HCT116 (cell line): Measurements from ENCODE around the gene TEX2. TPM values are rescaled to one million over a fixed set of nuclear protein-coding genes. Genes with fewer than 3 reads are reported as not detected.

Experiments
- ATAC-seq: fragments of 200-7000 bp; cut with Tn5 transposase; 2 replicates; pipeline ENCODE4 v1.9.1; 2020; ENCODE audit warnings: mild to moderate bottlenecking, moderate library complexity
- BruUV-seq: library from RNA; stranded (reverse); fragments of 400-500 nt; replicated peaks from 2 replicates; lab custom pipeline; 2021; lab: Mats Ljungman, UMichigan
- CTCF ChIA-PET: fragments of 300-600 bp; sonication (Branson Sonifier 250); formaldehyde crosslinking; loops from one replicate; lab custom pipeline; 2021; ENCODE audit warnings: antibody characterized with exemption; lab: Charles Lee
- POLR2A ChIA-PET: fragments of 300-600, 350-600 bp; sonication (Branson Sonifier 250); formaldehyde crosslinking; loops from one replicate; lab custom pipeline; 2021; ENCODE audit warnings: antibody characterized with exemption; lab: Charles Lee
- RAD21 ChIA-PET, 2 experiments: fragments of 300-600 bp; sonication (Branson Sonifier 250); formaldehyde crosslinking; loops; one replicate each; lab custom pipeline; 2023; ENCODE audit warnings: low total read pairs in 2 of 2; ENCODE audit not compliant: uncharacterized antibody in 2 of 2, unreplicated experiment in 2 of 2, low non-redundant PET in 1 of 2; lab: Charles Lee
- DNase-seq: peaks from one replicate; pipeline ENCODE4 v3.0.0-alpha.2; 2010; ENCODE audit warnings: low read depth, low spot score
- H2AFZ ChIP-seq: fragments of 200-600 bp; shearing (Covaris generic), sonication (generic); 2 replicates; pipeline ENCODE4 v1.6.1; 2017; ENCODE audit warnings: low read depth, mixed run types, mixed read lengths, antibody characterized with exemption, low read length; ENCODE audit not compliant: poor library complexity, severe bottlenecking
- H3K27ac ChIP-seq: 2 replicates; pipeline ENCODE4 v1.5.1; 2012; ENCODE audit warnings: low read depth, low read length
- H3K27me3 ChIP-seq: fragments of 200-600 bp; sonication (generic); 2 replicates; pipeline ENCODE4 v1.6.1; 2016; ENCODE audit warnings: mixed run types, low read length, mixed read lengths; ENCODE audit not compliant: insufficient read depth
- H3K36me3 ChIP-seq, 2 experiments: fragments of 200-500 bp in 1 of 2; fragments of 200-600 bp in 1 of 2; sonication (Bioruptor generic) in 1 of 2; sonication (generic) in 1 of 2; 2 replicates each; pipeline versions ENCODE4 v1.5.1 to v1.6.1; 2014 to 2016; ENCODE audit warnings: low read length in 2 of 2, inconsistent platforms in 1 of 2, mixed read lengths in 1 of 2, mixed run types in 1 of 2; ENCODE audit not compliant: insufficient read depth in 2 of 2, control insufficient read depth in 1 of 2
- H3K4me1 ChIP-seq, 2 experiments: fragments of 200-600 bp in 1 of 2; sonication (generic) in 1 of 2; 2 replicates each; pipeline versions ENCODE4 v1.5.1 to v1.6.1; 2012 to 2017; ENCODE audit warnings: low read length in 2 of 2, inconsistent platforms in 1 of 2, mild to moderate bottlenecking in 1 of 2, mixed read lengths in 1 of 2, mixed run types in 1 of 2, moderate library complexity in 1 of 2; ENCODE audit not compliant: insufficient read depth in 2 of 2, control insufficient read depth in 1 of 2
- H3K4me2 ChIP-seq: fragments of 200-600 bp; sonication (generic); 2 replicates; pipeline ENCODE4 v1.6.1; 2017; ENCODE audit warnings: mixed run types, low read length, mixed read lengths
- H3K4me3 ChIP-seq, 2 experiments: fragments of 200-600 bp in 1 of 2; sonication (generic) in 1 of 2; replicated peaks in 1 of 2; 2 replicates each; pipeline ENCODE4 v1.5.1; 2011 to 2016; ENCODE audit warnings: low read length in 2 of 2, control low read depth in 1 of 2, low read depth in 1 of 2, mild to moderate bottlenecking in 1 of 2, mixed read lengths in 1 of 2, mixed run types in 1 of 2
- H3K79me2 ChIP-seq: fragments of 200-600 bp; sonication (generic); 2 replicates; pipeline ENCODE4 v1.6.1; 2017; ENCODE audit warnings: mild to moderate bottlenecking, mixed run types, low read length, moderate library complexity, mixed read lengths; ENCODE audit not compliant: insufficient read depth
- H3K9ac ChIP-seq: fragments of 200-600 bp; sonication (generic); 2 replicates; pipeline ENCODE4 v1.6.1; 2016; ENCODE audit warnings: low read length, mixed read lengths
- H3K9me2 ChIP-seq: fragments of 200-600 bp; sonication (generic), shearing (Covaris generic); 2 replicates; pipeline ENCODE4 v1.6.1; 2017; ENCODE audit warnings: mixed run types, mild to moderate bottlenecking, moderate library complexity; ENCODE audit not compliant: insufficient read depth
- H3K9me3 ChIP-seq, 2 experiments: fragments of 200-500 bp in 1 of 2; fragments of 200-600 bp in 1 of 2; sonication (Bioruptor generic) in 1 of 2; sonication (generic) in 1 of 2; 2 replicates each; pipeline ENCODE4 v1.6.1; 2014 to 2017; ENCODE audit warnings: low read length in 2 of 2, mixed read lengths in 2 of 2, inconsistent platforms in 1 of 2, low read depth in 1 of 2, mild to moderate bottlenecking in 1 of 2, mixed run types in 1 of 2, moderate library complexity in 1 of 2; ENCODE audit not compliant: control insufficient read depth in 1 of 2, insufficient read depth in 1 of 2
- H4K20me1 ChIP-seq: fragments of 200-600 bp; sonication (generic), shearing (Covaris generic); 2 replicates; pipeline ENCODE4 v1.6.1; 2017; ENCODE audit warnings: mixed run types, mild to moderate bottlenecking, moderate library complexity; ENCODE audit not compliant: insufficient read depth
- CBX3 ChIP-seq: IDR thresholded peaks from 2 replicates; pipeline ENCODE4 v1.6.1; 2012; ENCODE audit warnings: low read depth
- CEBPB ChIP-seq: IDR thresholded peaks from 2 replicates; pipeline ENCODE4 v1.6.1; 2012; ENCODE audit warnings: low read depth
- CTCF ChIP-seq, 3 experiments: fragments of 200-600 bp in 1 of 3; sonication (generic) in 1 of 3; IDR thresholded peaks in 2 of 3; conservative IDR thresholded peaks in 1 of 3; 2 replicates each; pipeline ENCODE4 v1.5.1; 2012 to 2017; ENCODE audit warnings: low read depth in 2 of 3, low read length in 2 of 3, antibody characterized with exemption in 1 of 3, borderline replicate concordance in 1 of 3, control low read depth in 1 of 3, mild to moderate bottlenecking in 1 of 3, mixed read lengths in 1 of 3, mixed run types in 1 of 3, moderate library complexity in 1 of 3; ENCODE audit not compliant: insufficient read depth in 1 of 3
- EZH2phosphoT487 ChIP-seq: fragments of 200-600 bp; IDR thresholded peaks from 2 replicates; pipeline ENCODE4 v1.6.1; 2018; ENCODE audit warnings: antibody characterized with exemption, borderline replicate concordance
- FOSL1 ChIP-seq: IDR thresholded peaks from 2 replicates; pipeline ENCODE4 v1.6.1; 2012; ENCODE audit warnings: low read depth
- POLR2AphosphoS5 ChIP-seq: IDR thresholded peaks from 2 replicates; pipeline ENCODE4 v1.6.1; 2011; ENCODE audit warnings: mild to moderate bottlenecking, low read depth, low read length, moderate library complexity
- SIN3A ChIP-seq: IDR thresholded peaks from 2 replicates; pipeline ENCODE4 v1.6.1; 2012; ENCODE audit warnings: low read depth
- SRF ChIP-seq: IDR thresholded peaks from 2 replicates; pipeline ENCODE4 v1.6.1; 2012; ENCODE audit warnings: low read depth
- TCF7L2 ChIP-seq: IDR thresholded peaks from 2 replicates; pipeline ENCODE4 v1.7.0; 2011; ENCODE audit warnings: borderline replicate concordance, inconsistent platforms; ENCODE audit not compliant: insufficient read depth, insufficient read length; ENCODE audit errors: extremely low read depth
- YY1 ChIP-seq: IDR thresholded peaks from 2 replicates; pipeline ENCODE4 v1.6.1; 2011; ENCODE audit warnings: low read length, low read depth, moderate library complexity, mild to moderate bottlenecking; ENCODE audit not compliant: insufficient replicate concordance; ENCODE audit errors: extremely low read depth
- ZBTB33 ChIP-seq: IDR thresholded peaks from 2 replicates; pipeline ENCODE4 v1.6.1; 2011; ENCODE audit warnings: mild to moderate bottlenecking, low read length, moderate library complexity; ENCODE audit not compliant: insufficient replicate concordance; ENCODE audit errors: extremely low read depth
- intact Hi-C: fragments of 100-400 bp; cut with micrococcal nuclease; formaldehyde crosslinking; loops from 2 replicates; pipeline ENCODE4 v1.10.0; 2022
- total RNA-seq: library from RNA; stranded (reverse); gene quantifications from one replicate; pipeline ENCODE4 v1.2.1, GENCODE V29; 2021; ENCODE audit not compliant: unreplicated experiment
- TF ChIP-seq, protein P1 (sequence below): IDR thresholded peaks from 2 replicates; pipeline ENCODE4 v1.6.1; 2012

Gene TEX2
- total RNA-seq, 1 experiment from 2014 or later: 24.6 TPM

DNA sequence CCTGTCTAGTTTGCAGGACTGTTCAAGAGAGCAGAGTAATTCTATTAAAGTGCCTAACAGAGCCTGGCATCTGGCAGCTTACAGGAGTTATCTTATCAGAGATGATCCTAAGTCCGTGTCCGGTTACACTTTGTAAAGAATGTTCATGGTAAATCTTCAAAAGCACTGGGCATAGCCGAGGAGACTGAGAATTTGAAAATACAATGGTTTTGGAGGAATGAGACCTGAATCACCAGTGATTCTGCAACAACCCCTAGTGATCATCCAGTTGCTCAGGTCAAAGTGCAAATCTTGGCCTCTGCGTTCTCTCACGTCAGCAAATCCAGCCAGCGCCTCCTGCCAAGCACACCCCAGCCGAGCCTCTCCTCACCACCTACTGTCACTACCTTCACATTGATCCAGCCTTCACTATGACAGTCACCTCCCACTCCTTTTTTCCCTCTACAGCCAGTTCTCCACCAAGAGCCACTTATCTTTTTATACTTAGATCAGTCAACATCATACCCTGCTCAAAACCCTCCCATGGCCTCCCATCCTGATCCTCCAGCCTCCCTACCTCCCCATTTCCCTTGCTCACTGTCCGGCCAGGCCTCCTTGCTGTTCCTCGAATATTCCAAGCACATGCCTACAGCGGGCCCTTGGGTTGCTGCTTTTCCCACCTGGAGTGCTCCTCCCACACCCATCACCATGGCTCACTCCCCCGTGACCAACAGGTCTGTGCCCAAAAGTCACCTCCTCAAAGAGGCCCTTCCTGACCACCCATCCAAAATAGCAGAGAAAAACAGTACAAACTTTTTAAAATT lies 75.8 kb downstream of the TEX2 start:
- CTCF ChIA-PET: no interaction called here
- Histone ChIP-seq H3K9me3 (no peaks in the 10 kb centered on the region), H3K4me1 (peaks cover 0 to 17% of the 10 kb centered on the region in 2 experiments; a peak in 2 of 4 replicates), H2AFZ (no peak overlapping the region), H3K27me3 (no peaks in the 10 kb centered on the region), H3K4me3 (no peak overlapping the region), H3K4me2 (no peak overlapping the region), H3K79me2 (no peaks in the 10 kb centered on the region), H3K36me3 (0 out of 4 replicates have a peak, but pooled peaks cover 0 to 8% of the 10 kb centered on the region in 2 experiments), H4K20me1 (no peaks in the 10 kb centered on the region), H3K9me2 (no peaks in the 10 kb centered on the region), H3K27ac (no peak overlapping the region), H3K9ac (no peak overlapping the region)
- POLR2A ChIA-PET: no interaction called here
- intact Hi-C loops: no loop called here
- BruUV-seq: no TSS peak
- ATAC-seq (no peak), DNase-seq (no peak)
- TF ChIP-seq, protein P1, sequence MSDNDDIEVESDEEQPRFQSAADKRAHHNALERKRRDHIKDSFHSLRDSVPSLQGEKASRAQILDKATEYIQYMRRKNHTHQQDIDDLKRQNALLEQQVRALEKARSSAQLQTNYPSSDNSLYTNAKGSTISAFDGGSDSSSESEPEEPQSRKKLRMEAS: no peak
- RAD21 ChIA-PET: no interaction called here

GRCh38 chr17:64186171-64187092 lies 76.6 kb downstream of the TEX2 start:
- H3K4me3 ChIP-seq: no peak overlapping the region
- no peaks in the 10 kb centered on the region for H4K20me1 ChIP-seq
- ATAC-seq (no peak), DNase-seq (no peak)
- H3K79me2 ChIP-seq: no peaks in the 10 kb centered on the region
- H3K36me3 ChIP-seq: 0 out of 4 replicates have a peak, but pooled peaks cover 0 to 8% of the 10 kb centered on the region in 2 experiments
- ChIA-PET POLR2A (no interaction called here), RAD21 (no interaction called here), CTCF (no interaction called here)
- H3K9me2 ChIP-seq: no peaks in the 10 kb centered on the region
- no peak overlapping the region for H3K9ac ChIP-seq
- intact Hi-C loops: no loop called here
- no peak overlapping the region for H2AFZ ChIP-seq
- H3K4me1 ChIP-seq: peaks cover 0 to 17% of the 10 kb centered on the region in 2 experiments; a peak in 2 of 4 replicates
- no peak overlapping the region for H3K27ac ChIP-seq
- no TSS peak for BruUV-seq
- no peak overlapping the region for H3K4me2 ChIP-seq
- H3K9me3 ChIP-seq: no peaks in the 10 kb centered on the region
- no peaks in the 10 kb centered on the region for H3K27me3 ChIP-seq
- TF ChIP-seq POLR2AphosphoS5 (no peak), CTCF (IDR thresholded peaks at IDR 0.05 in 2 of 3, conservative IDR thresholded peaks at IDR 0.05 in 1 of 3; ENCODE audit: borderline replicate concordance in 1 of 3, insufficient read depth in 1 of 3, low read depth in 2 of 3, low read length in 2 of 3) (no peak), CEBPB (no peak), SIN3A (no peak), CBX3 (no peak), FOSL1 (no peak), EZH2phosphoT487 (no peak), TCF7L2 (no peak), ZBTB33 (no peak), YY1 (no peak), SRF (no peak)
